SK-N-SH (cell line): ENCODE results near the gene GLG1. TPM values are rescaled to one million over a fixed set of nuclear protein-coding genes. Genes with fewer than 3 reads are reported as not detected.

Experiments
- CTCF ChIA-PET: fragments of 300-600, 350-600 bp; formaldehyde crosslinking; extraction: SDS; loops from one replicate; lab custom pipeline; 2021; lab: Yijun Ruan, JAX
- POLR2A ChIA-PET: fragments of 350-600 bp; sonication (Branson Sonifier 250); formaldehyde crosslinking; extraction: SDS; loops from one replicate; lab custom pipeline; 2020; ENCODE audit warnings: antibody characterized with exemption, inconsistent platforms; lab: Yijun Ruan, JAX
- DNase-seq: peaks from one replicate; pipeline ENCODE4 v3.0.0; 2012
- H2AFZ ChIP-seq: fragments of 200-600 bp; sonication (generic); 2 replicates; pipeline ENCODE4 v1.8.1; 2016; ENCODE audit warnings: antibody characterized with exemption, mild to moderate bottlenecking, low read depth
- H3F3A ChIP-seq: fragments of 200-600 bp; sonication (generic); replicated peaks from 2 replicates; pipeline ENCODE3; 2016; ENCODE audit warnings: antibody characterized with exemption, mild to moderate bottlenecking; ENCODE audit not compliant: insufficient read depth
- H3K27ac ChIP-seq, 2 experiments: fragments of 200-500 bp in 1 of 2; fragments of 200-600 bp in 1 of 2; sonication (Bioruptor generic) in 1 of 2; sonication (generic), shearing (Covaris generic) in 1 of 2; 2 replicates each; pipeline versions ENCODE4 v1.5.1 to v1.6.1; 2014 to 2016; ENCODE audit warnings: low read depth in 2 of 2, inconsistent platforms in 1 of 2, low read length in 1 of 2, mild to moderate bottlenecking in 1 of 2, mixed read lengths in 1 of 2
- H3K27me3 ChIP-seq: fragments of 200-600 bp; sonication (generic), shearing (Covaris generic); 2 replicates; pipeline ENCODE4 v1.6.1; 2016; ENCODE audit warnings: mixed run types; ENCODE audit not compliant: insufficient read depth
- H3K36me3 ChIP-seq, 2 experiments: fragments of 200-500 bp in 1 of 2; fragments of 200-600 bp in 1 of 2; sonication (Bioruptor generic) in 1 of 2; sonication (generic) in 1 of 2; replicated peaks in 1 of 2; 2 replicates each; pipeline versions ENCODE3 to v1.5.1; 2014 to 2016; ENCODE audit warnings: low read length in 1 of 2, mild to moderate bottlenecking in 1 of 2; ENCODE audit not compliant: insufficient read depth in 2 of 2, control insufficient read depth in 1 of 2
- H3K4me1 ChIP-seq, 2 experiments: fragments of 200-500 bp in 1 of 2; fragments of 200-600 bp in 1 of 2; sonication (Bioruptor generic) in 1 of 2; sonication (generic), shearing (Covaris generic) in 1 of 2; 2 replicates each; pipeline versions ENCODE4 v1.5.1 to v1.6.1; 2014 to 2016; ENCODE audit warnings: low read depth in 1 of 2, low read length in 1 of 2, mixed run types in 1 of 2; ENCODE audit not compliant: insufficient read depth in 2 of 2, control insufficient read depth in 1 of 2
- H3K4me2 ChIP-seq: fragments of 200-600 bp; sonication (generic), shearing (Covaris generic); 2 replicates; pipeline ENCODE4 v1.6.1; 2017; ENCODE audit warnings: mixed run types
- H3K4me3 ChIP-seq, 2 experiments: fragments of 200-500 bp in 1 of 2; fragments of 200-600 bp in 1 of 2; sonication (Bioruptor generic) in 1 of 2; sonication (generic), shearing (Covaris generic) in 1 of 2; 2 replicates each; pipeline versions ENCODE4 v1.5.1 to v1.8.1; 2014 to 2016; ENCODE audit warnings: low read depth in 2 of 2, inconsistent platforms in 1 of 2, low read length in 1 of 2, mild to moderate bottlenecking in 1 of 2, mixed read lengths in 1 of 2, moderate library complexity in 1 of 2
- H3K79me2 ChIP-seq: fragments of 200-600 bp; sonication (generic); 2 replicates; pipeline ENCODE4 v1.8.1; 2017; ENCODE audit warnings: mild to moderate bottlenecking; ENCODE audit not compliant: insufficient read depth
- H3K9ac ChIP-seq: fragments of 200-600 bp; sonication (generic); 2 replicates; pipeline ENCODE4 v1.6.1; 2017; ENCODE audit warnings: mixed run types
- H3K9me2 ChIP-seq: fragments of 200-600 bp; sonication (generic); 2 replicates; pipeline ENCODE4 v1.6.1; 2017; ENCODE audit warnings: mixed run types
- H3K9me3 ChIP-seq: fragments of 200-600 bp; sonication (generic); 2 replicates; pipeline ENCODE4 v1.6.1; 2017; ENCODE audit warnings: mixed run types, mild to moderate bottlenecking, moderate library complexity
- H4K20me1 ChIP-seq: fragments of 200-600 bp; sonication (generic); 2 replicates; pipeline ENCODE4 v1.6.1; 2017; ENCODE audit warnings: mild to moderate bottlenecking, mixed run types; ENCODE audit not compliant: insufficient read depth
- CHD2 ChIP-seq: fragments of 150-350 bp; IDR thresholded peaks from 2 replicates; pipeline ENCODE4 v1.6.1; 2018; ENCODE audit warnings: low read length; ENCODE audit not compliant: partially characterized antibody
- ELF1 ChIP-seq: IDR thresholded peaks from 2 replicates; pipeline ENCODE4 v1.4.0; 2012
- EP300 ChIP-seq, 2 experiments: IDR thresholded peaks; 2 replicates each; pipeline versions ENCODE4 v1.4.0 to v1.6.1; 2012; ENCODE audit warnings: borderline replicate concordance in 1 of 2, low read depth in 1 of 2, low read length in 1 of 2
- EZH2phosphoT487 ChIP-seq: fragments of 200-600 bp; sonication (generic); IDR thresholded peaks from 2 replicates; pipeline ENCODE4 v1.6.1; 2017; ENCODE audit warnings: low read depth, mixed run types, mild to moderate bottlenecking, antibody characterized with exemption, moderate library complexity, borderline replicate concordance
- FOXM1 ChIP-seq: IDR thresholded peaks from 2 replicates; pipeline ENCODE4 v1.4.0; 2012; ENCODE audit warnings: low read depth, mild to moderate bottlenecking
- GATA2 ChIP-seq: sonication (generic); formaldehyde crosslinking; IDR thresholded peaks from 2 replicates; pipeline ENCODE4 v1.5.0; 2020; ENCODE audit warnings: mild to moderate bottlenecking, missing genetic modification reagents
- MEF2A ChIP-seq: IDR thresholded peaks from 2 replicates; pipeline ENCODE4 v1.4.0; 2012; ENCODE audit warnings: low read depth, borderline replicate concordance
- NFIC ChIP-seq: IDR thresholded peaks from 2 replicates; pipeline ENCODE4 v1.4.0; 2012; ENCODE audit warnings: borderline replicate concordance
- NRF1 ChIP-seq: IDR thresholded peaks from 2 replicates; pipeline ENCODE4 v1.6.1; 2012; ENCODE audit warnings: low read depth, mild to moderate bottlenecking, low read length
- RCOR1 ChIP-seq: fragments of 150-350 bp; IDR thresholded peaks from 2 replicates; pipeline ENCODE4 v1.6.1; 2017; ENCODE audit warnings: antibody characterized with exemption, low read length
- RFX5 ChIP-seq: IDR thresholded peaks from 2 replicates; pipeline ENCODE4 v1.6.1; 2012; ENCODE audit warnings: mild to moderate bottlenecking, improper control_type of control experiment, low read length
- SIN3A ChIP-seq: IDR thresholded peaks from 2 replicates; pipeline ENCODE4 v1.6.1; 2012; ENCODE audit warnings: low read depth, mild to moderate bottlenecking, low read length, moderate library complexity, borderline replicate concordance
- TAF1 ChIP-seq: IDR thresholded peaks from 2 replicates; pipeline ENCODE4 v1.6.1; 2012; ENCODE audit warnings: low read depth, mild to moderate bottlenecking, low read length, moderate library complexity, borderline replicate concordance
- TEAD4 ChIP-seq: IDR thresholded peaks from 2 replicates; pipeline ENCODE4 v1.4.0; 2012; ENCODE audit warnings: mild to moderate bottlenecking, borderline replicate concordance; ENCODE audit not compliant: insufficient read depth
- WGBS: methylation state at CpG from one replicate; pipeline ENCODE4 v1.1.6; 2017; ENCODE audit warnings: low lambda C conversion rate; 5-methylcytosine and 5-hydroxymethylcytosine counted together
- polyA plus RNA-seq, 3 experiments: library from polyadenylated mRNA; depleted of rRNA; stranded (reverse); fragments of >200 nt; gene quantifications; 2 replicates each; pipeline ENCODE4 v1.2.3, GENCODE V29; 2012
- TF ChIP-seq, protein P1 (sequence below): fragments of 150-350 bp; IDR thresholded peaks from 2 replicates; pipeline ENCODE4 v1.6.1; 2016; ENCODE audit warnings: mild to moderate bottlenecking, low read depth, low read length
- TF ChIP-seq, protein P2 (sequence below): IDR thresholded peaks from 2 replicates; pipeline ENCODE4 v1.6.1; 2012; ENCODE audit warnings: mild to moderate bottlenecking, low read depth, low read length, moderate library complexity
- TF ChIP-seq, protein P3 (sequence below): IDR thresholded peaks from 2 replicates; pipeline ENCODE4 v1.4.0; 2012; ENCODE audit warnings: low read depth, borderline replicate concordance
- TF ChIP-seq, protein P4 (sequence below): IDR thresholded peaks from 2 replicates; pipeline ENCODE4; 2012

The GLG1 gene
- polyA plus RNA-seq, 1 of the 3 experiments (the other 2 are of a cell fraction), result 71.1 TPM

- peaks cover 6% of the 10 kb centered on the region for H3F3A ChIP-seq
- POLR2A ChIA-PET, result interaction anchor here (0.9 kb wide), 1 partner anchor 9 kb away, joined by 3 read pairs; no protein-coding TSS in a partner anchor
- H3K4me2 ChIP-seq, result no peak overlapping the region
- H3K9me3 ChIP-seq, result no peaks in the 10 kb centered on the region
- peaks cover 56% of the 10 kb centered on the region for H4K20me1 ChIP-seq
- no peaks in the 10 kb centered on the region for H3K9me2 ChIP-seq
- H3K27ac ChIP-seq, result no peak overlapping the region
- TF ChIP-seq, protein P1, sequence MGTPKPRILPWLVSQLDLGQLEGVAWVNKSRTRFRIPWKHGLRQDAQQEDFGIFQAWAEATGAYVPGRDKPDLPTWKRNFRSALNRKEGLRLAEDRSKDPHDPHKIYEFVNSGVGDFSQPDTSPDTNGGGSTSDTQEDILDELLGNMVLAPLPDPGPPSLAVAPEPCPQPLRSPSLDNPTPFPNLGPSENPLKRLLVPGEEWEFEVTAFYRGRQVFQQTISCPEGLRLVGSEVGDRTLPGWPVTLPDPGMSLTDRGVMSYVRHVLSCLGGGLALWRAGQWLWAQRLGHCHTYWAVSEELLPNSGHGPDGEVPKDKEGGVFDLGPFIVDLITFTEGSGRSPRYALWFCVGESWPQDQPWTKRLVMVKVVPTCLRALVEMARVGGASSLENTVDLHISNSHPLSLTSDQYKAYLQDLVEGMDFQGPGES, result no peak
- TF ChIP-seq FOXM1, result no peak
- no peak for TF ChIP-seq CHD2
- no peak for TF ChIP-seq NRF1
- TF ChIP-seq, protein P2, sequence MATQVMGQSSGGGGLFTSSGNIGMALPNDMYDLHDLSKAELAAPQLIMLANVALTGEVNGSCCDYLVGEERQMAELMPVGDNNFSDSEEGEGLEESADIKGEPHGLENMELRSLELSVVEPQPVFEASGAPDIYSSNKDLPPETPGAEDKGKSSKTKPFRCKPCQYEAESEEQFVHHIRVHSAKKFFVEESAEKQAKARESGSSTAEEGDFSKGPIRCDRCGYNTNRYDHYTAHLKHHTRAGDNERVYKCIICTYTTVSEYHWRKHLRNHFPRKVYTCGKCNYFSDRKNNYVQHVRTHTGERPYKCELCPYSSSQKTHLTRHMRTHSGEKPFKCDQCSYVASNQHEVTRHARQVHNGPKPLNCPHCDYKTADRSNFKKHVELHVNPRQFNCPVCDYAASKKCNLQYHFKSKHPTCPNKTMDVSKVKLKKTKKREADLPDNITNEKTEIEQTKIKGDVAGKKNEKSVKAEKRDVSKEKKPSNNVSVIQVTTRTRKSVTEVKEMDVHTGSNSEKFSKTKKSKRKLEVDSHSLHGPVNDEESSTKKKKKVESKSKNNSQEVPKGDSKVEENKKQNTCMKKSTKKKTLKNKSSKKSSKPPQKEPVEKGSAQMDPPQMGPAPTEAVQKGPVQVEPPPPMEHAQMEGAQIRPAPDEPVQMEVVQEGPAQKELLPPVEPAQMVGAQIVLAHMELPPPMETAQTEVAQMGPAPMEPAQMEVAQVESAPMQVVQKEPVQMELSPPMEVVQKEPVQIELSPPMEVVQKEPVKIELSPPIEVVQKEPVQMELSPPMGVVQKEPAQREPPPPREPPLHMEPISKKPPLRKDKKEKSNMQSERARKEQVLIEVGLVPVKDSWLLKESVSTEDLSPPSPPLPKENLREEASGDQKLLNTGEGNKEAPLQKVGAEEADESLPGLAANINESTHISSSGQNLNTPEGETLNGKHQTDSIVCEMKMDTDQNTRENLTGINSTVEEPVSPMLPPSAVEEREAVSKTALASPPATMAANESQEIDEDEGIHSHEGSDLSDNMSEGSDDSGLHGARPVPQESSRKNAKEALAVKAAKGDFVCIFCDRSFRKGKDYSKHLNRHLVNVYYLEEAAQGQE, result no peak
- no peak for TF ChIP-seq EP300 (IDR thresholded peaks at IDR 0.05; ENCODE audit: borderline replicate concordance in 1 of 2, low read depth in 1 of 2, low read length in 1 of 2)
- no peak for TF ChIP-seq MEF2A
- no peak for TF ChIP-seq RCOR1
- H3K27me3 ChIP-seq, result no peaks in the 10 kb centered on the region
- DNase-seq, result peak; percentile 30
- no peak overlapping the region for H2AFZ ChIP-seq
- no peak overlapping the region for H3K4me3 ChIP-seq
- CTCF ChIA-PET, result interaction anchor here (1.0 kb wide), 1 partner anchor 26 kb away, joined by 3 read pairs; no protein-coding TSS in a partner anchor
- H3K36me3 ChIP-seq, result peaks cover 0 to 3% of the 10 kb centered on the region in 2 experiments
- H3K9ac ChIP-seq, result no peak overlapping the region
- peaks cover 100% of the 10 kb centered on the region for H3K79me2 ChIP-seq
- 53% methylated on average over 9 of the region's 9 CpGs for WGBS
- H3K4me1 ChIP-seq, result peaks cover 0 to 2% of the 10 kb centered on the region in 2 experiments; a peak in 3 of 4 replicates
Observed at GRCh38 chr16:74601126-74601871, 5.6 kb downstream of the GLG1 start.

DNA sequence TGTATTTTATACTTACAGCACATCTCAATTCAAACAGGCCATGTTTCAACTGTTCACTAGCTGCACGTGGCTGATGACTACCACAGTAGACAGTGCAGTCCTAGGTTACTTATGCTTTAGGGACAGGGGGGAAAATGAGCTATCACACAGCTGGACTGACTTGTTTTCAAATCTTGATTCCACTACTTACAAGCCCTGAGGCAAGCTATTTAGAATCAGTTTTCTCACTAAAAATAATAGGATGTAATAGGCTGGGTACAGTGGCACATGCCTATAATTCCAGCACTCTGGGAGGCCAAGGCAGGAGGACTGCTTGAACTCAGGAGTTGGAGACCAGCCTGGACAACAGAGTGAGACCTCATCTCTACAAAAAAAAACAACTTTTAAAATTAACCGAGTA is 10.3 kb downstream of the GLG1 start:
- POLR2A ChIA-PET, result no interaction called here
- Histone ChIP-seq H3F3A (peaks cover 10% of the 10 kb centered on the region), H3K9me2 (no peaks in the 10 kb centered on the region), H3K4me1 (peaks cover 0 to 15% of the 10 kb centered on the region in 2 experiments; a peak in 1 of 4 replicates), H3K79me2 (peaks cover 97% of the 10 kb centered on the region), H3K9ac (no peak overlapping the region), H3K9me3 (no peaks in the 10 kb centered on the region), H3K27me3 (no peaks in the 10 kb centered on the region), H3K36me3 (peaks cover 0 to 7% of the 10 kb centered on the region in 2 experiments), H3K4me2 (no peak overlapping the region), H2AFZ (no peak overlapping the region), H4K20me1 (peaks cover 29% of the 10 kb centered on the region), H3K27ac (no peak overlapping the region), H3K4me3 (no peak overlapping the region)
- CTCF ChIA-PET, result no interaction called here
- WGBS, result 84% methylated on average over 2 of the region's 2 CpGs
- DNase-seq, result no peak
- TF ChIP-seq EP300 (IDR thresholded peaks at IDR 0.05; ENCODE audit: borderline replicate concordance in 1 of 2, low read depth in 1 of 2, low read length in 1 of 2) (no peak), GATA2 (CRISPR knock-in tag) (no peak), FOXM1 (no peak), RFX5 (no peak), TAF1 (no peak), TEAD4 (no peak), NFIC (no peak), NRF1 (no peak), SIN3A (no peak), ELF1 (no peak), EZH2phosphoT487 (no peak), RCOR1 (no peak)
- TF ChIP-seq, protein P3, sequence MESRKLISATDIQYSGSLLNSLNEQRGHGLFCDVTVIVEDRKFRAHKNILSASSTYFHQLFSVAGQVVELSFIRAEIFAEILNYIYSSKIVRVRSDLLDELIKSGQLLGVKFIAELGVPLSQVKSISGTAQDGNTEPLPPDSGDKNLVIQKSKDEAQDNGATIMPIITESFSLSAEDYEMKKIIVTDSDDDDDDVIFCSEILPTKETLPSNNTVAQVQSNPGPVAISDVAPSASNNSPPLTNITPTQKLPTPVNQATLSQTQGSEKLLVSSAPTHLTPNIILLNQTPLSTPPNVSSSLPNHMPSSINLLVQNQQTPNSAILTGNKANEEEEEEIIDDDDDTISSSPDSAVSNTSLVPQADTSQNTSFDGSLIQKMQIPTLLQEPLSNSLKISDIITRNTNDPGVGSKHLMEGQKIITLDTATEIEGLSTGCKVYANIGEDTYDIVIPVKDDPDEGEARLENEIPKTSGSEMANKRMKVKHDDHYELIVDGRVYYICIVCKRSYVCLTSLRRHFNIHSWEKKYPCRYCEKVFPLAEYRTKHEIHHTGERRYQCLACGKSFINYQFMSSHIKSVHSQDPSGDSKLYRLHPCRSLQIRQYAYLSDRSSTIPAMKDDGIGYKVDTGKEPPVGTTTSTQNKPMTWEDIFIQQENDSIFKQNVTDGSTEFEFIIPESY, result no peak
- TF ChIP-seq, protein P4, sequence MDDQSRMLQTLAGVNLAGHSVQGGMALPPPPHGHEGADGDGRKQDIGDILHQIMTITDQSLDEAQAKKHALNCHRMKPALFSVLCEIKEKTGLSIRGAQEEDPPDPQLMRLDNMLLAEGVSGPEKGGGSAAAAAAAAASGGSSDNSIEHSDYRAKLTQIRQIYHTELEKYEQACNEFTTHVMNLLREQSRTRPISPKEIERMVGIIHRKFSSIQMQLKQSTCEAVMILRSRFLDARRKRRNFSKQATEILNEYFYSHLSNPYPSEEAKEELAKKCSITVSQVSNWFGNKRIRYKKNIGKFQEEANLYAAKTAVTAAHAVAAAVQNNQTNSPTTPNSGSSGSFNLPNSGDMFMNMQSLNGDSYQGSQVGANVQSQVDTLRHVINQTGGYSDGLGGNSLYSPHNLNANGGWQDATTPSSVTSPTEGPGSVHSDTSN, result no peak
